Measurements from ENCODE around the gene RYR1. TPM values are rescaled to one million over a fixed set of nuclear protein-coding genes. Genes with fewer than 3 reads are reported as not detected.

RYR1 gene
- total RNA-seq, 2 experiments from 2014 or later: 0.54 to 1.4 TPM

GRCh38 chr19:38508507-38508906 lies 75.0 kb downstream of the RYR1 start:
- CTCF ChIA-PET (ENCODE audit: unreplicated experiment): no interaction called here

DNA sequence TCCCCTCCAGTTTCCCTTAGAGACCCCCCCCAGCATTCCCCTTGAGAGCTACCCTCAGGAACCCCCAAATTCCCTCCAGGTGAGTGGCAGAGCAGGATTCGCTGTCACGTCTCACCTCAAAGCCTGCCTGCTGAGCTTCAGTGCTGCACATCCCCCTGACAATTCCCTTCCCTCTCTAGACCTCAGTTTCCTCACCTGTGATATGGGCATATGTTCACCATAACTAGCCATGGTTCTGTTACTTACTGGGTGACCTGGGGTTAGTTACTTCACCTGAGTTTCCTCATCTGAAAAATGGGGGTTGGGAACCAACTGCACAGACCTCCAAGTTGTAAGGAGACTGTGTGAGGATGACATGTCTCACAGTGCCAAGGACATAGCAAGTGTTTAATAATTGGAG lies 75.5 kb downstream of the RYR1 start:
- Histone ChIP-seq H3K9me2 (ENCODE audit: insufficient read depth, low read length) (no peaks in the 10 kb centered on the region), H3K79me2 (ENCODE audit: insufficient read depth, low read depth, low read length) (no peaks in the 10 kb centered on the region), H3K4me1 (ENCODE audit: insufficient read depth, low read length, poor library complexity, severe bottlenecking) (peaks cover 10% of the 10 kb centered on the region), H2AFZ (ENCODE audit: low read length) (no peak overlapping the region), H3K27ac (ENCODE audit: low read depth, low read length, poor library complexity, severe bottlenecking) (no peak overlapping the region), H3K4me2 (ENCODE audit: low read length) (no peak overlapping the region), H4K20me1 (ENCODE audit: insufficient read depth, low read length) (no peaks in the 10 kb centered on the region), H3K4me3 (ENCODE audit: low read depth, low read length, poor library complexity, severe bottlenecking) (no peak overlapping the region), H3K9me3 (ENCODE audit: low read length) (no peaks in the 10 kb centered on the region), H3K36me3 (ENCODE audit: insufficient read depth, low read length) (no peaks in the 10 kb centered on the region)
- no peak for TF ChIP-seq CTCF (conservative IDR thresholded peaks at IDR 0.05; ENCODE audit: low read length)
- TF ChIP-seq EZH2phosphoT487 (IDR thresholded peaks at IDR 0.05; ENCODE audit: borderline replicate concordance, low read depth, low read length): no peak
- ChIA-PET POLR2A (interaction anchor here (0.7 kb wide), 1 partner anchor 102 kb away, joined by 7 read pairs; no protein-coding TSS in a partner anchor), CTCF (ENCODE audit: unreplicated experiment) (no interaction called here)
- intact Hi-C loops (cut with micrococcal nuclease; ENCODE audit: unreplicated experiment): no loop called here
- no peak for DNase-seq (ENCODE audit: low spot score)
- BruUV-seq (replicated peaks): no TSS peak

More at GRCh38 chr19:38508507-38508906, 75.0 kb downstream of the RYR1 start:
- POLR2A ChIA-PET: no interaction called here
- H2AFZ ChIP-seq (ENCODE audit: low read length): no peak overlapping the region
- no peak for DNase-seq (ENCODE audit: low spot score)
- no peak overlapping the region for H3K4me3 ChIP-seq (ENCODE audit: low read depth, low read length, poor library complexity, severe bottlenecking)
- intact Hi-C loops (cut with micrococcal nuclease; ENCODE audit: unreplicated experiment): no loop called here
- no peaks in the 10 kb centered on the region for H3K9me3 ChIP-seq (ENCODE audit: low read length)
- peaks cover 10% of the 10 kb centered on the region for H3K4me1 ChIP-seq (ENCODE audit: insufficient read depth, low read length, poor library complexity, severe bottlenecking)
- H3K79me2 ChIP-seq (ENCODE audit: insufficient read depth, low read depth, low read length): no peaks in the 10 kb centered on the region
- H3K36me3 ChIP-seq (ENCODE audit: insufficient read depth, low read length): no peaks in the 10 kb centered on the region
- no peak overlapping the region for H3K27ac ChIP-seq (ENCODE audit: low read depth, low read length, poor library complexity, severe bottlenecking)
- H4K20me1 ChIP-seq (ENCODE audit: insufficient read depth, low read length): no peaks in the 10 kb centered on the region
- TF ChIP-seq EZH2phosphoT487 (IDR thresholded peaks at IDR 0.05; ENCODE audit: borderline replicate concordance, low read depth, low read length) (no peak), CTCF (conservative IDR thresholded peaks at IDR 0.05; ENCODE audit: low read length) (no peak)
- BruUV-seq (replicated peaks): no TSS peak
- H3K9me2 ChIP-seq (ENCODE audit: insufficient read depth, low read length): no peaks in the 10 kb centered on the region
- no peak overlapping the region for H3K4me2 ChIP-seq (ENCODE audit: low read length)

- Histone ChIP-seq H3K4me1 (ENCODE audit: insufficient read depth, low read length, poor library complexity, severe bottlenecking) (peaks cover 10% of the 10 kb centered on the region), H3K4me3 (ENCODE audit: low read depth, low read length, poor library complexity, severe bottlenecking) (no peak overlapping the region), H3K4me2 (ENCODE audit: low read length) (no peak overlapping the region), H3K36me3 (ENCODE audit: insufficient read depth, low read length) (no peaks in the 10 kb centered on the region), H3K79me2 (ENCODE audit: insufficient read depth, low read depth, low read length) (no peaks in the 10 kb centered on the region), H3K9me3 (ENCODE audit: low read length) (no peaks in the 10 kb centered on the region), H3K27ac (ENCODE audit: low read depth, low read length, poor library complexity, severe bottlenecking) (no peak overlapping the region), H3K9me2 (ENCODE audit: insufficient read depth, low read length) (no peaks in the 10 kb centered on the region), H2AFZ (ENCODE audit: low read length) (no peak overlapping the region), H4K20me1 (ENCODE audit: insufficient read depth, low read length) (no peaks in the 10 kb centered on the region)
- TF ChIP-seq CTCF (conservative IDR thresholded peaks at IDR 0.05; ENCODE audit: low read length) (no peak), EZH2phosphoT487 (IDR thresholded peaks at IDR 0.05; ENCODE audit: borderline replicate concordance, low read depth, low read length) (no peak)
- intact Hi-C loops (cut with micrococcal nuclease; ENCODE audit: unreplicated experiment): loop anchor here (10.0 kb wide), 1 partner anchor 214 kb away; no protein-coding TSS in a partner anchor
- no TSS peak for BruUV-seq (replicated peaks)
- DNase-seq (ENCODE audit: low spot score): no peak
- POLR2A ChIA-PET: no interaction called here
- CTCF ChIA-PET (ENCODE audit: unreplicated experiment): interaction anchor here (0.6 kb wide), 2 partner anchors 176 to 370 kb away, joined by 4 to 6 read pairs; partner anchors contain the start of gene CATSPERG
These were observed 77.7 kb downstream of the RYR1 start for GRCh38 chr19:38511074-38511708.

All from OCI-LY7 (cell line).